SK-N-DZ (cell line): Measurements from ENCODE around the gene MYO1A.
"Not testable (repeated sequence)": the region's sequence is repeated elsewhere in the genome, so short reads cannot be mapped to it uniquely, and the experiment has no call there.

Experiments
- DNase-seq: peaks from one replicate; pipeline ENCODE4 v3.0.0-alpha.2; 2015; ENCODE audit warnings: low spot score

Gene MYO1A

DNA sequence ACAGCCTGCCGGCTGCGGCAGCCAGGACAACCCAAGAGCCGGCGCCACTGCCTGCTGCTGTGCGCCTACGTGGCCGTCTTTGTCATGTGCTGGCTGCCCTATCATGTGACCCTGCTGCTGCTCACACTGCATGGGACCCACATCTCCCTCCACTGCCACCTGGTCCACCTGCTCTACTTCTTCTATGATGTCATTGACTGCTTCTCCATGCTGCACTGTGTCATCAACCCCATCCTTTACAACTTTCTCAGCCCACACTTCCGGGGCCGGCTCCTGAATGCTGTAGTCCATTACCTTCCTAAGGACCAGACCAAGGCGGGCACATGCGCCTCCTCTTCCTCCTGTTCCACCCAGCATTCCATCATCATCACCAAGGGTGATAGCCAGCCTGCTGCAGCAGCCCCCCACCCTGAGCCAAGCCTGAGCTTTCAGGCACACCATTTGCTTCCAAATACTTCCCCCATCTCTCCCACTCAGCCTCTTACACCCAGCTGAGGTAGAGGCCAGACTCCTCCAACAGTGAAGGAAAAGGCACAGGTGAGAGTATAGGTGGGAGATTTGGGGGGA is 53.9 kb downstream of the MYO1A start:
- no peak for DNase-seq

DNA sequence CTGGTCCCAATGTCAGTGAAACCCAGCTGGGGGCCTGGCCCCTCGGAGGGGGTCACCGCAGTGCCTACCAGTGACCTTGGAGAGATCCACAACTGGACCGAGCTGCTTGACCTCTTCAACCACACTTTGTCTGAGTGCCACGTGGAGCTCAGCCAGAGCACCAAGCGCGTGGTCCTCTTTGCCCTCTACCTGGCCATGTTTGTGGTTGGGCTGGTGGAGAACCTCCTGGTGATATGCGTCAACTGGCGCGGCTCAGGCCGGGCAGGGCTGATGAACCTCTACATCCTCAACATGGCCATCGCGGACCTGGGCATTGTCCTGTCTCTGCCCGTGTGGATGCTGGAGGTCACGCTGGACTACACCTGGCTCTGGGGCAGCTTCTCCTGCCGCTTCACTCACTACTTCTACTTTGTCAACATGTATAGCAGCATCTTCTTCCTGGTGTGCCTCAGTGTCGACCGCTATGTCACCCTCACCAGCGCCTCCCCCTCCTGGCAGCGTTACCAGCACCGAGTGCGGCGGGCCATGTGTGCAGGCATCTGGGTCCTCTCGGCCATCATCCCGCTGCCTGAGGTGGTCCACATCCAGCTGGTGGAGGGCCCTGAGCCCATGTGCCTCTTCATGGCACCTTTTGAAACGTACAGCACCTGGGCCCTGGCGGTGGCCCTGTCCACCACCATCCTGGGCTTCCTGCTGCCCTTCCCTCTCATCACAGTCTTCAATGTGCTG is 54.6 kb downstream of the MYO1A start:
- DNase-seq, result no peak

DNA sequence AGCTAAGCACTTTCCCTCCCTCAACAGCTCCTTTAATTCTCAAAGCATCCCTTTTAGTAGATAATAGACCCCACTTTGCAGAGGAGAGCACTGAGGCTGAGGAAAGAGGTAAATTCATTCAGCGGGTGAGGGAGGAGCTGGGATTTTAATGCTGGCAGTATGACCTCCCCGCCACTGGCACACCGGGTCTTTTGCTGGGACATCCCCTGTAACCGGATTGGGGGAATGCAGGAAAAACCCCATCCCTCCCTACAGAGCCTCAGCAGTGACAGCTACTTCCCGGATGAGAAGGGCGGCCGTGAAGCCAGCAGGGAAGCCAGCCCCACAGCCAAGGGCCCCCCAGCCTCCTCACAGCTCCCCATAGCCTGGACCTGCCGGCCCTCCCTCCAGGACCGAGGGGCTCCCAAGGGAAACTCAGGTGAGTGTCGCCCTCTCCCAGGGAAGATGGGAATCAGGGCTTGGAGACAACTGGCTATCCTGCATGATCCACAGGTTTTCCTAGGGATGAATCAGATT is 55.6 kb downstream of the MYO1A start:
- DNase-seq, result no peak

DNA sequence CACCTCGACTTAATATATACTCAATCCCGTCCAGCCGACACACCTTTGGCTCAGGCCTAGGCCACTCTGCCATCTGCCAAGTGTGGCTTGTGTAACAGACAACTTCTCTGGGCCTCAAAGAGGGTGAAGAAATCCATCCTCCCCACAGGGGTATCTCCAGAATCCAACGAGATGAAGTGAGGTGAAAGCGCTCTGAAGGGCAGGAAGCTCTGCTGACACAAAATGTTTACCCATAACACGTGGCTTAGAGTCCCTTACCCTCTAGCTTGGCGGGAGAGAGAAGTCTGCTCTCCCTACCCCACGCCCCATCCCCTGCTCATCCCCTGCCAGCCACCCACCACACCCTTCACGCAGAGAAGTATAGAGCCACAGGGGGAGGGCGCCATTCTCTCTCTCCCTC is 56.6 kb downstream of the MYO1A start:
- no peak for DNase-seq

DNA sequence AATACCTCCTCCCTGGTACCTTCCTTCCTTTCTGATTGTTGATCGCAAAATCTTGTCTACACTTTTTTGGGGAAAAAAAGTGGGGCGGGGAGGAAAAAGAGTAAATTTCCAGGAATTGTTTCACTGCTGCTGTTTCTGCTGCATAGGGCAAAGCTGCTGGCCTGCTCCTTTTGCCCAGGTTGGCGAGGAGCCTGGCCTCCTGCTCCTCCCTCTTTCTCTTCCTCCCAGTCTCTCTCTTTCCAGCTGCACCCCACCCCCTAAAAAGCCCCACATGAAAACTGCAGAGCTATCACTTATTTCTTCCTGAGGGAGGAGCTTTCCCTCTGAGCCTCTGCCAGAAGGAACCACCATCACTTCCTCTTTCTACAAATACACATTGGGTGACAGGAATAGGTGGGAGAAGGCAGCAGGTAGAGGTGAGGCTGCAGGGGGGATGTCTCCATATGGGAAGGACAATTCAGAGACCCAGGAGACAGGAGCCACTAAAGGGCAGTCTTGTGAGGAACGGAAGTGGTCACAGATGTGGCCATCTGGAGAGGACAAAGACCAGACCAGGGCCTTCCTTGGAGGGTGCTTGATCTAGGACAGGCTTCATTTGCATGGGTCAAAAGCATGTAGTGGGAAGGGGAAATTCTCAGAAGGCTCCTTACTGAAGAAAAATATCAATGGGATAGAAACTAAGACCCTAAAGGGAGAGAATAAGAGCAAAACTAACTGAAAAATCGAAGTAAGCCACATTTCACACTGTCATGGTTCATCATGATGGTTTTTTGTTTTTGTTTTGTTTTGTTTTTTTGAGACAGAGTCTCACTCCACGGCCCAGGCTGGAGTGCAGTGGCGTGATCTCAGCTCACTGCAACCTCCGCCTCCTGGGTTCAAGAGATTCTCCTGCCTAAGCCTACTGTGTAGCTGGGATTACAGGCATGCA is 58.3 kb downstream of the MYO1A start:
- no peak for DNase-seq

DNA sequence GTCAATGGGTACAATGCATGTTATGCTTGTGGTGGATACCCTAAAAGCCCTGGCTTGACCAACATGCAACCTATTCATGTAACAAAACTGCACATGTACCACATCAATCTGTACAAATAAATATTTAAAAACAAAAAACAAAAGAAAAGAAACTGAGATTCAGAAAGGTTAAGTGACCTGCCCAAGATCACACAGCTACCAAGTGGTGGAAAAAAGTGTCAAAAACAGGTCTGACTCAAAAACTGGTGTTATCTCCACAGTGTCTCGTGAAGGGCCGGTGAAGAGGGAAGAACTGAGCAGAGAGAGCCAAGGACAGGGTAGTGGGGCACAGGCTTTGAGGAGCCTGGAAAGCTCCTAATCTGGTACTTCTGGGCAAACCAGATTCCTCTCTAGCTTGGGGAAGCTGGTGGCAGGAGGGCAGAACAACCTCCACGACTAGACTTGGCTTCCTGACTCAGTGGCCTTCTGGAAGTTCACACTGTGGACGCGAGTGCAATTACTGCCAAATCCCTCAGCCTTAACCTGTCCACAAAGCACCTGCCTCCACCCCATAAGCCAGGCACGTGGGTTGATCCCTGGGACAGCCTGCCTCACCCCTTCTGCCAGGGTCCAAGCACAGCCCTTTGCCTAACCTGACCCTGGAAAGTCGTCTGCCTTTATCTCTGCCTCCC is 59.1 kb downstream of the MYO1A start:
- no peak for DNase-seq

DNA sequence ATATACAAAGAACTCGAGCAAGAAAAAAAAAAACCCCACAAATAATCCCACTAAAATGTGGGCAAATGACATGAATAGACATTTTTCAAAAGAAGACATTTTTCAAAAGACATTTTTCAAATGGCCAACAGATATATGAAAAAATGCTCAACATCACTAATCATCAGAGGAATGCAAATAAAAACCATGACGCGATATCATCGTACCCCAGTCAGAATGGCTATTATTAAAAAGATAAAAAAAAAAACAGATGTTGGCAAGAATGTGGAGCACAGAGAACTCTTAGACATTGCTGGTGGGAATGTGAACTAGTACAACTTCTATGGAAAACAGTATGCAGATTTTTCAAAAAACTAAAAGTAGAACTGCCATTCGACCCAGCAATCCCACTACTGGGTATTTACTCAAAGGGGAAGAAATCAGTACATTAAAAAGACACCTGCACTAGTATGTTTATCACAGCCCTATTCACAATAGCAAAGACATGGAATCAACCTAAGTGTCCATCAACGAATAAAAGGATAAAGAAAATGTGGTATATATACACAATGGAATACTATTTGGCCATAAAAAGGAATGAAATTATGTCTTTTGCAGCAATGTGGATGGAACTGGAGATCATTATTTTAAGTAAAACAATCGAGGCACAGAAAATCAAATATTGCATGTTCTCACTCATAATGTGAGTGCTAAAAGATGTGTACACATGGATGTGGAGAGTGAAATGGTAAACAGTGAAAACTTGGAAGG is 59.9 kb downstream of the MYO1A start:
- DNase-seq, result no peak

DNA sequence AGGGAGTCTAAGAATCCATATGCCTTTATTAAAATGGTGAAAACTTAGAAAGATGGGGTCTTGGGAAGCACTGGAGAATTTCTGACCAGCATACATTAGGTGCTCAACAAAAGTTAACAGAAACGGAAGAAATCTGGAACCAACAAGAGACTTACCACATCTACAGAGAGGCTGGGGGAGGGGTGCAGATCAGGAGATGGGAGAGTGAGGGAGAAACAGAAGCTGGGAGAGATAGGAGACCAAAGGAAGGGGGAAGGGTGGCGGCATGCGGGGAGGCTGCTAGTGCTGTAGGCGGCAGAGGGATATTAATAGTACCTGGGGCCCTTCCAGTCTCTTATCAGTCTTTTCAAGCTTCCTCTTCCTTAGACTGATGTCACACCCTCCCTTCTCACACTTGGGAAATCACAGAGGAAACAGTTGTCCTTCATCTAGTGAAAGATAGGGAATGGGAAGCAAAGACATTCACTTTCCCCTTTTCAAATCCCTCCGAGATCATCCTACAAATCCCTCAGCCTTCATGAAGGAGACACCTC is 61.7 kb downstream of the MYO1A start:
- DNase-seq, result no peak

DNA sequence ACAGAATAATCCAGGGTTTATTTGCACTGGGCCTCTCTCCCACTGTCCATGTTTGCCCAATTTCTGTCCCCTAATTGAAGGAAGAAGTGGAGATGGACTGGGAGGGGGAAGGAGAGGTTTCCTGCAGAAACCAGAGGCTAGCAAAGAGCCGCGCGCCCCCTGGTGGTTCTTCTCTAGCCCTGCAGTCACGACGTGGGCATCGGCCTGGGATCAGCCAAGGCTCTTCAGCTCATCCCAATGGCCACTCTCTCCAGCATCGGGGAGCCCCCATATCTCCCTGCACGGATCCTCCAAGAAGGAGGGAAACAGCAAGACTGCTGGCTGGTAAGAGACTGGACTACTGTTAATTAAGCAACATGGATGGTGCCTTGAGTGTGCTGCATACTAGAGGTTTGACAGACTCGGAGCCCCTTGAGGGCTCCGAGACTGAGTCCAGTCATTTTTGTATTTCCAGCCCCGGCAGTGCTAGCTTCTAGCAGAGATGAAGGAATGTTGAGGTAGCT is 62.3 kb downstream of the MYO1A start:
- peak; percentile 77 for DNase-seq

DNA sequence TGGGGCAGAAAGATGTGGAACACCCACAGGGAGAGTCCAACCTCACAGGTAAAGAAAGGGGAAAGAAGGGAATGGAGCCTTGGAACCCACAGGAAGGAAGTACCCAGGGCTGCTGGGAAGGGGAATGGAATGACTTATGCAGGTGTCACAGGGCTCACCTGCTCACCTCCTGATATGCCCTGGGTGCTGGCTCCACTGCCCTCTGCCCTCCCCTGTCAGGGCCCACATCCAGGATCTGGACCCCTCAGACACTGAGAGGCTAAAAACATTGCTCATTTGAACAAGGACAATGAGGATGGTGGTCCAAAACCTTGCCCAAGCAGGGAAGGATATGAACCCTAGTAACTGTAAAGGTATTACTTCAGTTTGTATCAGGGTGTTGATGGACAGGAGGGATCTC is 62.9 kb downstream of the MYO1A start:
- DNase-seq, result no peak

DNA sequence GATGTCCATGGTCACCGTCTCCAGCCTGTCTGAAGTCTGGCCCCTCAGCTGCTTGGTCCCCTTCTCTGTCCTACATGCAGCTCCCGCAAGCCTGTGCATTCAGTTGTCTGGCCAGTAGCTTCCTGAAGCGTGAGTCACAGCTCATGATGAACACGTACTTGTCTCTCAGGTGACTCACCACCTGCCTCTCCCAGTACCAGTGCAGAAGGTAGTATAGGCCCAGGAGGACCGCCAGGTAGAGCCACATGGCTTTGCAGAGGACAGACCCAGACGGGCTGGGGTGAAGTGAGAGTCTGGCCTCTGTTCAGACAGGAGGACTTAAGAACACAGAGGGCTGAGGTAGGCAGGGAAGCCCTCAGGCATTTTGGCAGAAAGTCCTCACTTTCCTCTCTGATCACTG is 64.2 kb downstream of the MYO1A start:
- DNase-seq, result not testable (repeated sequence)

DNA sequence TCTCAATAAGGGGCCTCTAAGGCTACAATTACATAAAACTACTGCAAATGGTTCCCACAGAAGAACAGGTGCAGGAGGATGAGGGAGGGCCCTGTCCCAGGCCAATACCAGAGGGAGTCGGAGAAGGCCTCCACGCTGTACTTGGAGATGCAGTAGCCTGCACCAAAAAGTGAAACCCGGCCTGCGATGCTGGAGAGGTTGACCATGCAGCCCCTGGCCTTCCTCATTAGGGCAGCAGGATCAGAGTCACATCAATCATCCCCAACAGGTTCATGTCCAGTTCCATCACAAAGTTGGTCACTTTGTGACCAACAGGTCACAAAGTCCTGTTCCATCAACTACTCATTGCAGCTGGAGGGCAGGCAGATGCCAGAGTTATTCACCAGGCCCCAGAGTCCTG is 66.5 kb downstream of the MYO1A start:
- no peak for DNase-seq

DNA sequence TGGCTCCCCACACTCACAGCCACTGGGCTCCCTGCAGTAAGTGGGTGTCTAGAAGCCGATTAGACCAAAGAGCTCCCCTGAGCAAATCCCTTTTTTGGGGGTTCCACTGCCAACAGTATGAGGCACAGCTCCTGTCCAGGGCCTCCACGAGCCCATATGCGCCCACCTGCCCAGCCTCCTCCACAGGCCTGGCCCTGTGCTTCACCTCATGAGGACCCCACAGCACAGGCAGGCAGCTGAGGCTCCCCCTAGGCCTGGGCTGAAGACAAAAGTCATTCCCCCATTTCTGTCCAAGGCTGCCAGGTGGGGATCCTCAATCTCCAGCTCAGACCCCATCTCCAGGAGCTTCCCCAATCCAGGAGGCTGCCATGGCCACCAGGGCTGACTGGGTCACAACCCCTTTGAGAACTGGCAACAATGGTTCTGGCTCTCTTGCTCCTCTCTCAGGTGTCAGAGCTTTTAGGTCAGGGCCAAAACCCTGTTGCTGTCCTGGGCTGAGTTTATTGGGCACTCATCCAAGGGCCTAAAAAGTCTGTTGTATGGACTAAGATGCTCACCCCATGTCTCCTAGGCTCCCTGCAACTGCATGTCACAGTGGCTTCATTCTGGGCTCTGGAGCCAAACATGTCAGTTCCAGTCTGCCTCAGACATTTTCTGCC is 67.2 kb downstream of the MYO1A start:
- not testable (repeated sequence) for DNase-seq

DNA sequence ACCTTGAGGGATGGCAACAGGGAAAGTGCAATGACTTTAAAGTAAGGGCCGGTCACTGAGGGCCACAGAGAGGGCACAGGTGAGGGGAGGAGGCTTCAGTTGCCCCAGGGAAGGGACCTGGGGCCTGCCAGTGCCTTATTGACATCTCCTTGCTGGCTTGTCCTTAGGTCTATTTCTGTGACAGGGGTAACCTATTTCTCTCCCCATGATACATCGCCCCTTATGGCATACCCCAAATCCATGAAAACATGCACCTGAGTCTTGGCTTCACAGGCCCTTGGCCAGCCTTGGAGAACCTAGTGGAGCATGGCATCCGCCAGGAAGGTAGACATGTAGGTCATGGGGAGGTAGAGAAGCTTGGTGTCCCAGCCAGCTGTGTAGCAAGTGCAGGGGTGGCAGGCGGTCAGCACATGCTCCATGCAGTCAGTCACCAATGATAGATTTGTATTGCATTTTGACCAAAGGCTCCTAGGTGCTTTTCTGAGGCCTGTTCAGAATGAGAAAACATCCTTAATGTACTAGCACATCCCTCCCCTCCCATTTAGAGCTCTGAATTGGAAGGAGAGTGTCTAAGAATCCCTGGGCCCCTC is 68.9 kb downstream of the MYO1A start:
- DNase-seq, result no peak

DNA sequence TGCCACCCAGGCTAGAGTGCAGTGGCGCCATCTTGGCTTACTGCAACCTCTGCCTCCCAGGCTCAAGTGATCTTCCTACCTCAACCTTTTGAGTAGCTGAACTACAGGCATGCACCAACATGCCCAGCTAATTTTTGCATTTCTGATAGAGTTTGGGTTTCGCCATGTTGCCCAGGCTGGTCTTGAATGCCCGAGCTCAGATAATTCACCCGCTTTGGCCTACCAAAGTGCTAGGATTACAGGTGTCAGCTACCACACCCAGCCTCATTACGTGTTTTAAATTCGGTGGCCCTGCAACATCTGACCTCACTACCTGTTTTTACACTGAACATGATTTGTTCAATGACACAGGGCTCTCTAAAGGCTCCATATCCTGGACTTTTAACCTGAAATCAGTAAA is 69.7 kb downstream of the MYO1A start:
- no peak for DNase-seq

DNA sequence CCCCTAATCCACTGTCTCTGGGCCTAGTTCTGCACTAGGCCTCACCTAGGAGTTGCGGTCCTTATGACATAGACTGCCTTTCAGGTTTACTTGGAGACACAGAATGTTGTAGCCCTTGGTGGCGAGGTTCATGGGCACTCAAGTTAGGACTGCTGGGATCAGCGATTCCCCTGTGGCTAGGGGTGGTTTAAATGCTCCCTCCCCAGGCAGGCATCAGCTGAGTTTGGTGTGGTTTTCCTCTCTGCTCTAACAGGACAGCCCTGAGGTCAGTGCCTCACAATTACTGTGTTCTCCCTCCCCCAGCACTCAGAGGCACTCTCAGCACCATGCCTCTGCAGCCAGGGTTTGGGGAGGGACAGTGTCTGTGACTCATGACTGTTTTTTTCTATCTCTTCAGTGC is 70.3 kb downstream of the MYO1A start:
- no peak for DNase-seq
